Ishikawa (cell line): Measurements from ENCODE around the gene PLA2G4D.

Source experiments
- CREB1 ChIP-seq: IDR thresholded peaks from 2 replicates; pipeline ENCODE4 v1.6.1; 2012; ENCODE audit warnings: low read depth
- EP300 ChIP-seq: IDR thresholded peaks from 2 replicates; pipeline ENCODE4 v1.6.1; 2012; ENCODE audit warnings: borderline replicate concordance
- NFIC ChIP-seq: IDR thresholded peaks from 2 replicates; pipeline ENCODE4 v1.6.1; 2012
- TAF1 ChIP-seq: IDR thresholded peaks from 2 replicates; pipeline ENCODE4 v1.6.1; 2012; ENCODE audit warnings: low read depth, mild to moderate bottlenecking

DNA sequence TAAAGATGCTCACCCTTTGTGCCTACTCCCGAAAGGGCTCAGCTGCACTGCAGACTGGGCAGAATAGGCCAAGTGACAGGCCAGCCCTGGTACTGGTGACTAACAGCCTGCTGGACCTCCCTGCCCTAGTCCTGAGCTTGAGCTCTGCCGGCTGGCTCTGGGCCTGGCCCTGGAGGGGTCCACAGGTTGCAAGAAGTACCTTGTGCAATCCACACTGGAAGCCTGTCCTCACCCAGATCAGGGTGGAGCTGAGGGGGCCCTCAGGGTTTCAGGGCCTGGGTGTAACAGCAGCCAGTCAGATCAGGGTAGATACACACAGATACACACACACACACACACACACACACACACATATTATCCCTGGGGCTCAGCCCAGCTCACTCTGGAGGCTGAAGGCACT lies 27.3 kb upstream of the PLA2G4D start:
- TF ChIP-seq NFIC, result no peak
- TF ChIP-seq CREB1, result no peak
- no peak for TF ChIP-seq TAF1
- TF ChIP-seq EP300, result no peak
